ENCODE results near the gene LRCH1. TPM values are rescaled to one million over a fixed set of nuclear protein-coding genes. Genes with fewer than 3 reads are reported as not detected.

LRCH1 gene
- total and polyA plus RNA-seq, 10 of the 15 experiments (the other 5 are each of a cell fraction or from before 2014, with no cell fraction given): 5.3 to 48.9 (median 14.4) TPM

DNA sequence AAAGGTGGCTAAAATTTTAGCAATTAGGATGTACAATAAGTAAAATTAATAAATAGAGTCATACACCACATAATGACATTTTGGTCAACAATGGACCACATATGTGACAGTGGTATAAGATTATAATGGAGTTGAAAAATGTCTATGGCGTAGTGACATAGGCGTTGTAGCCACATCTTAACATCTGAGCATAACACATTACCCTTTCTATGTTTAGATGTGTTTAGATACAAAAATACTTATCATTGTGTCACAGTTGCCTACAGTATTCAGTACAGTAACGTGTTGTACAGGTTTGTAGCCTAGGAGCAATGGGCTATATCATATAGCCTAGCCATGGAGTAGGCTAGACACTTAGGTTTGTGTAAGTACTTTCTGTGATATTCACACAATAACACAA, 111.2 kb downstream of the LRCH1 start (continued):
- no peak for TF ChIP-seq CTCF (IDR thresholded peaks at IDR 0.05 in 2 of 3, conservative IDR thresholded peaks at IDR 0.05 in 1 of 3; ENCODE audit: control insufficient read depth in 2 of 3, extremely low read depth in 1 of 3, insufficient read depth in 1 of 3, low read depth in 3 of 3, low read length in 3 of 3)
- TF ChIP-seq IRF5 (IDR thresholded peaks at IDR 0.05; ENCODE audit: borderline replicate concordance): no peak
- no peak for TF ChIP-seq CBX3 (IDR thresholded peaks at IDR 0.05; ENCODE audit: borderline replicate concordance, low read depth)
- no peak for TF ChIP-seq CBFB (IDR thresholded peaks at IDR 0.05; ENCODE audit: low read depth)
- TF ChIP-seq CHD4 (IDR thresholded peaks at IDR 0.05): no peak
- TF ChIP-seq MLLT1 (IDR thresholded peaks at IDR 0.05): no peak; the same call in 1 of the 2 replicates

GRCh38 chr13:46665248-46665632, 112.3 kb downstream of the LRCH1 start:
- H3K79me2 ChIP-seq (ENCODE audit: control insufficient read depth, insufficient read depth, low read length): peaks cover 90% of the 10 kb centered on the region
- H3K27ac ChIP-seq (ENCODE audit: control insufficient read depth, insufficient read depth): peak overlapping the region; percentile 61
- CTCF ChIA-PET: interaction anchor here (0.9 to 2.2 kb wide), 7 partner anchors 11 to 114 kb away, joined by 3 to 13 read pairs (median 4); no protein-coding TSS in a partner anchor
- RAD21 ChIA-PET (ENCODE audit: unreplicated experiment): interaction anchor here (0.8 to 6.7 kb wide), 8 partner anchors 11 to 113 kb away, joined by 3 to 46 read pairs (median 8); partner anchors contain the start of gene LRCH1
- H3K4me1 ChIP-seq (ENCODE audit: control insufficient read depth, insufficient read depth, low read length): peaks cover 50% of the 10 kb centered on the region
- SMC1A ChIA-PET (ENCODE audit: uncharacterized antibody, unreplicated experiment): interaction anchor here (0.8 to 18.5 kb wide), 16 partner anchors 8 to 110 kb away, joined by 3 to 456 read pairs (median 7); no protein-coding TSS in a partner anchor
- intact Hi-C loops (cut with micrococcal nuclease; ENCODE audit: unreplicated experiment) (loop anchor here (5.0 kb wide), 2 partner anchors 58 to 113 kb away; partner anchors contain the start of gene LRCH1), in situ Hi-C loops (cut with MboI) (no loop called here)
- H3K27me3 ChIP-seq (replicated peaks in 1 of 2; ENCODE audit: control insufficient read depth in 2 of 2, insufficient read depth in 2 of 2, low read length in 1 of 2): no peaks in the 10 kb centered on the region
- DNase-seq (ENCODE audit: low read depth, low spot score): no peak
- H3K4me3 ChIP-seq: no peak overlapping the region
- no peaks in the 10 kb centered on the region for H4K20me1 ChIP-seq (ENCODE audit: control insufficient read depth, insufficient read depth)
- BruUV-seq (replicated peaks): no TSS peak
- H3K4me2 ChIP-seq (ENCODE audit: control insufficient read depth, insufficient read depth): peak overlapping the region; percentile 18; the same call in 1 of the 2 replicates
- FAIRE-seq: no peak
- H3K9me3 ChIP-seq (replicated peaks; ENCODE audit: control insufficient read depth, insufficient read depth, low read length): no peaks in the 10 kb centered on the region
- peaks cover 2 to 4% of the 10 kb centered on the region in 2 experiments; a peak in 3 of 4 replicates for H3K36me3 ChIP-seq (ENCODE audit: control insufficient read depth in 2 of 2, insufficient read depth in 2 of 2, low read length in 1 of 2)
- POLR2A ChIA-PET: interaction anchor here (1.0 to 2.4 kb wide), 6 partner anchors 13 to 85 kb away, joined by 3 to 11 read pairs (median 4); no protein-coding TSS in a partner anchor
- H3K9ac ChIP-seq (ENCODE audit: control insufficient read depth, insufficient read depth, low read length): no peak overlapping the region
- H2AFZ ChIP-seq (ENCODE audit: control insufficient read depth, low read depth, low read length): no peak overlapping the region
- ATAC-seq: no peak
- TF ChIP-seq GABPA (IDR thresholded peaks at IDR 0.05; ENCODE audit: low read depth) (no peak), RAD21 (IDR thresholded peaks at IDR 0.05; ENCODE audit: insufficient read depth, low read depth, low read length) (no peak), EED (IDR thresholded peaks at IDR 0.05; ENCODE audit: low read depth) (no peak), BMI1 (IDR thresholded peaks at IDR 0.05; ENCODE audit: borderline replicate concordance) (no peak), POLR2AphosphoS2 (IDR thresholded peaks at IDR 0.05; ENCODE audit: low read depth, low read length) (no peak), RELA (IDR thresholded peaks at IDR 0.05; ENCODE audit: borderline replicate concordance, partially characterized antibody) (no peak)
- TF ChIP-seq, protein P1, sequence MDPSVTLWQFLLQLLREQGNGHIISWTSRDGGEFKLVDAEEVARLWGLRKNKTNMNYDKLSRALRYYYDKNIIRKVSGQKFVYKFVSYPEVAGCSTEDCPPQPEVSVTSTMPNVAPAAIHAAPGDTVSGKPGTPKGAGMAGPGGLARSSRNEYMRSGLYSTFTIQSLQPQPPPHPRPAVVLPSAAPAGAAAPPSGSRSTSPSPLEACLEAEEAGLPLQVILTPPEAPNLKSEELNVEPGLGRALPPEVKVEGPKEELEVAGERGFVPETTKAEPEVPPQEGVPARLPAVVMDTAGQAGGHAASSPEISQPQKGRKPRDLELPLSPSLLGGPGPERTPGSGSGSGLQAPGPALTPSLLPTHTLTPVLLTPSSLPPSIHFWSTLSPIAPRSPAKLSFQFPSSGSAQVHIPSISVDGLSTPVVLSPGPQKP (IDR thresholded peaks at IDR 0.05; ENCODE audit: low read depth, low read length): no peak
- TF ChIP-seq, protein P2, sequence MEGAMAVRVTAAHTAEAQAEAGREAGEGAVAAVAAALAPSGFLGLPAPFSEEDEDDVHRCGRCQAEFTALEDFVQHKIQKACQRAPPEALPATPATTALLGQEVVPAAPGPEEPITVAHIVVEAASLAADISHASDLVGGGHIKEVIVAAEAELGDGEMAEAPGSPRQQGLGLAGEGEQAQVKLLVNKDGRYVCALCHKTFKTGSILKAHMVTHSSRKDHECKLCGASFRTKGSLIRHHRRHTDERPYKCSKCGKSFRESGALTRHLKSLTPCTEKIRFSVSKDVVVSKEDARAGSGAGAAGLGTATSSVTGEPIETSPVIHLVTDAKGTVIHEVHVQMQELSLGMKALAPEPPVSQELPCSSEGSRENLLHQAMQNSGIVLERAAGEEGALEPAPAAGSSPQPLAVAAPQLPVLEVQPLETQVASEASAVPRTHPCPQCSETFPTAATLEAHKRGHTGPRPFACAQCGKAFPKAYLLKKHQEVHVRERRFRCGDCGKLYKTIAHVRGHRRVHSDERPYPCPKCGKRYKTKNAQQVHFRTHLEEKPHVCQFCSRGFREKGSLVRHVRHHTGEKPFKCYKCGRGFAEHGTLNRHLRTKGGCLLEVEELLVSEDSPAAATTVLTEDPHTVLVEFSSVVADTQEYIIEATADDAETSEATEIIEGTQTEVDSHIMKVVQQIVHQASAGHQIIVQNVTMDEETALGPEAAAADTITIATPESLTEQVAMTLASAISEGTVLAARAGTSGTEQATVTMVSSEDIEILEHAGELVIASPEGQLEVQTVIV (IDR thresholded peaks at IDR 0.05; ENCODE audit: borderline replicate concordance, partially characterized antibody): no peak

Data from GM12878 (cell line).